ENCODE measurements around the gene GPR137B.

The GPR137B gene

DNA sequence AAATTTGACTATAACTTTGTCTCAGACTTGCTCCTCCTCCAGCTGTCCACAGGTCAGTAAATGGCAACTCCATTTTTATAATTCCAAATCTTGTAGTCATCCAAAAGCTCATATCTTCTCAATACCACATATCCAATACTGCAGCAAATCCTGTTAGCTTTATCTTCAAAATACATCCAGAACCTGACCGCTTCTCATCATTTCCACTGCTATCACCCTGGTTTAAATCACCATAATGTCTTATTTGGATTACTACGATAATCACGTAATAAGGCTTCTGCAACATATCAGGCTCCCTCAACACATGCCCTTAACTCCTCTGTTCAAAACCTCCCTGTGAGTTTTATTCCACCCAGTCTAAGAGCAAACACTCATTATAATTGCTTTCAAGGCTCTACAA lies 104.9 kb downstream of the GPR137B start:
- Histone ChIP-seq H3K4me3 (ENCODE audit: low read depth, low read length) (no peak overlapping the region), H3K9me3 (ENCODE audit: control insufficient read depth, insufficient read depth, low read depth, low read length) (no peaks in the 10 kb centered on the region), H3K4me1 (ENCODE audit: control insufficient read depth, insufficient read depth, low read length) (no peaks in the 10 kb centered on the region), H3K9ac (ENCODE audit: low read length) (no peak overlapping the region), H3K27ac (ENCODE audit: low read depth, low read length) (no peak overlapping the region), H3K27me3 (ENCODE audit: control insufficient read depth, insufficient read depth, low read length) (no peaks in the 10 kb centered on the region), H3K36me3 (ENCODE audit: control insufficient read depth, insufficient read depth, low read length) (no peaks in the 10 kb centered on the region)

DNA sequence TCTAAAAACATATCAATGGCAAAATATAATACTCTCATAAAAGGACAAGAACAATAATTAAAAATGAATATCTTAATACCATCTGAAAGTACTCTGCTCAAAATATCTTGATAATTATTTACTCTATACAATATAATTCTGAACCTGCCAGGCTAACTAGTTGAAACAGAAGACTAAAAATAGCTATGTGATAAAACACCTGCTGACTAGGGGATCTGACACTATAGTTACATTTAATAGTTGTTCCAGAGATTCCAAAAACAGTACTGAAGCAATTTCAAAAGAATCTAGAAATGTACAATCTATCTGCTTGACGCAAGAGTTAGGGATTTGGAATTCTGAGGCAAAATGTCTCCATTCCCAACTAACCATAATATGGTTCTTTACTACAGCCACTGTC lies 109.2 kb downstream of the GPR137B start:
- Histone ChIP-seq H3K27ac (ENCODE audit: low read depth, low read length) (no peak overlapping the region), H3K9ac (ENCODE audit: low read length) (no peak overlapping the region), H3K27me3 (ENCODE audit: control insufficient read depth, insufficient read depth, low read length) (no peaks in the 10 kb centered on the region), H3K36me3 (ENCODE audit: control insufficient read depth, insufficient read depth, low read length) (no peaks in the 10 kb centered on the region), H3K4me3 (ENCODE audit: low read depth, low read length) (no peak overlapping the region), H3K9me3 (ENCODE audit: control insufficient read depth, insufficient read depth, low read depth, low read length) (no peaks in the 10 kb centered on the region), H3K4me1 (ENCODE audit: control insufficient read depth, insufficient read depth, low read length) (no peaks in the 10 kb centered on the region)

DNA sequence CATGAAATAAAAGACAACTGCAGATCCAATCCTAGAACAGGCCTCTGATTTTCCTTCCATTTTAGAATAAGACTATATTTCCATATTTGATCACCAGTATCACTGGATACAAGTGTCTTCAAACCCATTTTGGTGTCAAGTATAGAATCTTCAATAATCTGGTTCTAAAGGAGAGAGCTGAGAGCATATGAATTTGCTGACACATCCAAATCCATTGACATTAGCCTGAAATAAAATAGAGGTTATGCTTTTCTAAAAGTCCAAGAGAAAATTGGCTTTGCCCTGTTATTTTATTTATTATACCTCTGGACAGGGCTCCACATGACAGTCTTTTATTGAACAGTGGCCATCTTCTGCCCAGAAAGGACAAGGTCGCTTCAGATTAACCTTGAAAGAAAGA lies 110.8 kb downstream of the GPR137B start:
- no peak overlapping the region for H3K9ac ChIP-seq (ENCODE audit: low read length)
- no peaks in the 10 kb centered on the region for H3K4me1 ChIP-seq (ENCODE audit: control insufficient read depth, insufficient read depth, low read length)
- H3K27ac ChIP-seq (ENCODE audit: low read depth, low read length): no peak overlapping the region
- no peaks in the 10 kb centered on the region for H3K36me3 ChIP-seq (ENCODE audit: control insufficient read depth, insufficient read depth, low read length)
- H3K9me3 ChIP-seq (ENCODE audit: control insufficient read depth, insufficient read depth, low read depth, low read length): 0 out of 2 replicates have a peak, but pooled peaks cover 5% of the 10 kb centered on the region
- H3K27me3 ChIP-seq (ENCODE audit: control insufficient read depth, insufficient read depth, low read length): no peaks in the 10 kb centered on the region
- H3K4me3 ChIP-seq (ENCODE audit: low read depth, low read length): no peak overlapping the region

DNA sequence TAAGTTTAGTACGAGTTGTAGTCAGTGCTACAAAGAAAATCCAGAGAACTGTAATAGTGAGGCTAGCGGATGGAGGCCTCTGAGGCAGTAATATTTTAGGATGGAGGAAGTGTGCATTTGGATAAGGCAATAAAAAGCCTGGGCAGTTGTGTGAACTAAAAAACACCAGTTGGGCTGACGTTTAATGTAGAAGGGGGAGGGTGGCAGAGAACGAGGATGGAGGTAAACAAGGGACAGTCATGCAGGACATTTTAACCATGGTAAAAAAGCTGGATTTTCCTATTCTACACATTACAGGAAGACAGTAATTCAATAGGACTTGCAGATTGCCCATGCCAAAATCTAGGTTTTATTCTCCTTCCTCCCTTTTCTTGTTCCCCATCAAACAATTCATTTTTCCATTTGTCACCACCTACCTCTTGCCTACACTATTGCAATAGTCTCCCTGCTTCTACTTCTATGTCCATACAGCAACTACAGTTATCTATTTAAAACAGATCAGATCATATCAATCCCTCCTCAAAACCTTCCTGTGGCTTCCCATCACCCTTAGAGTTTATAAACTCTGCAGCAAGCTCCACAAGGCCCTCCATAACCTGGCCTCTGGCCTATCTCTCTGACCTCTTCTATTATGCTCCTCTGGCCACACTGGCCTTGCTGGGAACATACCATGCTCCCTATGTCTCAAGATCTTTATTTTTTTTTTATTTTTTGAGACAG lies 111.7 kb downstream of the GPR137B start:
- Histone ChIP-seq H3K9me3 (ENCODE audit: control insufficient read depth, insufficient read depth, low read depth, low read length) (peaks cover 8% of the 10 kb centered on the region; the same call in 1 of the 2 replicates), H3K4me3 (ENCODE audit: low read depth, low read length) (no peak overlapping the region), H3K4me1 (ENCODE audit: control insufficient read depth, insufficient read depth, low read length) (no peaks in the 10 kb centered on the region), H3K27me3 (ENCODE audit: control insufficient read depth, insufficient read depth, low read length) (no peaks in the 10 kb centered on the region), H3K36me3 (ENCODE audit: control insufficient read depth, insufficient read depth, low read length) (no peaks in the 10 kb centered on the region), H3K27ac (ENCODE audit: low read depth, low read length) (no peak overlapping the region), H3K9ac (ENCODE audit: low read length) (no peak overlapping the region)

DNA sequence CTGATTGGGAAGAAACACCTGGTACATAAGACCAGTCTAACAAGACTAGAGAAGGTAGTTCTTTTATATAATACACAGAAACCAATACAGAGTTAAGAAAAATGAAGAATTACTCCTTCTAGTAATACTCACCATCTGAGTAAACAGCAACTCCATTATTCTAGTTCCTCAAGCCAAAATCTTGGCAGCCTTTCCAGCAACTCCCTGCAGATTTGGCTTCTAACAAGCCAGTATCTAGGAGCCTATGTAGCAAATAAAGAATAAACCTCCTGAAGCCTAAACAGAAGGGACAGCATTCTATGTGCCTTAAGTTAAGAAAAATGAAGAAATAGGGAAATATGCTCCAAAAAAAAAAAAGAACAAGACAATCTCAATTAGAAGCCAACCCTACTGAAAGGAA lies 114.9 kb downstream of the GPR137B start:
- peaks cover 22% of the 10 kb centered on the region; the same call in 1 of the 2 replicates for H3K9me3 ChIP-seq (ENCODE audit: control insufficient read depth, insufficient read depth, low read depth, low read length)
- no peak overlapping the region for H3K27ac ChIP-seq (ENCODE audit: low read depth, low read length)
- no peaks in the 10 kb centered on the region for H3K27me3 ChIP-seq (ENCODE audit: control insufficient read depth, insufficient read depth, low read length)
- H3K36me3 ChIP-seq (ENCODE audit: control insufficient read depth, insufficient read depth, low read length): no peaks in the 10 kb centered on the region
- no peak overlapping the region for H3K9ac ChIP-seq (ENCODE audit: low read length)
- H3K4me3 ChIP-seq (ENCODE audit: low read depth, low read length): no peak overlapping the region
- H3K4me1 ChIP-seq (ENCODE audit: control insufficient read depth, insufficient read depth, low read length): no peaks in the 10 kb centered on the region

DNA sequence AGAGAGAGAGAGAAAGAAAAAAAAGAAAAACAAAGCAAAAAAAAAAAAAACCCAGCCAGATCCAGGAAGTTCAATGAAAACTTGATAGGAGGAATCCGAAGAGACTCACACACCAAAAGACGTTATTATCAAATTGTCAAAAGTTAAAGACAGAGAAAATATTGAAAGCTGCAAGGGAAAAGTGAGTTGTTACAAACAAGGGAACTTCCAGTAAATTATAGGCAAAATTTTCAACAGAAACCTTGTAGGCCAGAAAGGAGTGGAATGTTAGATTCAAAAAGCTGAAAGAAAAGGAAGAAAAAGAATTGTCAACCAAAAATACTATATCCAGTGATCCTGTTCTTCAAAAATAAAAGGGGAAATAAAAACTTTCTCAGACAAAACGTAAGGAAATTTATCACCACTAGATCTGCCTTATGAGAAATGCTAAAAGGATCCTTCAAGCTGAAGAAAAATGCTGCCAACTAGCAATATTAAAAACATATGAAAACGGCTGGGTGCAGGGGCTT lies 115.8 kb downstream of the GPR137B start:
- no peaks in the 10 kb centered on the region for H3K36me3 ChIP-seq (ENCODE audit: control insufficient read depth, insufficient read depth, low read length)
- H3K4me3 ChIP-seq (ENCODE audit: low read depth, low read length): no peak overlapping the region
- peaks cover 23% of the 10 kb centered on the region; the same call in 1 of the 2 replicates for H3K9me3 ChIP-seq (ENCODE audit: control insufficient read depth, insufficient read depth, low read depth, low read length)
- H3K27ac ChIP-seq (ENCODE audit: low read depth, low read length): no peak overlapping the region
- no peaks in the 10 kb centered on the region for H3K27me3 ChIP-seq (ENCODE audit: control insufficient read depth, insufficient read depth, low read length)
- H3K4me1 ChIP-seq (ENCODE audit: control insufficient read depth, insufficient read depth, low read length): no peaks in the 10 kb centered on the region
- H3K9ac ChIP-seq (ENCODE audit: low read length): no peak overlapping the region
